Measurements from ENCODE around the gene FCRLB.

DNA sequence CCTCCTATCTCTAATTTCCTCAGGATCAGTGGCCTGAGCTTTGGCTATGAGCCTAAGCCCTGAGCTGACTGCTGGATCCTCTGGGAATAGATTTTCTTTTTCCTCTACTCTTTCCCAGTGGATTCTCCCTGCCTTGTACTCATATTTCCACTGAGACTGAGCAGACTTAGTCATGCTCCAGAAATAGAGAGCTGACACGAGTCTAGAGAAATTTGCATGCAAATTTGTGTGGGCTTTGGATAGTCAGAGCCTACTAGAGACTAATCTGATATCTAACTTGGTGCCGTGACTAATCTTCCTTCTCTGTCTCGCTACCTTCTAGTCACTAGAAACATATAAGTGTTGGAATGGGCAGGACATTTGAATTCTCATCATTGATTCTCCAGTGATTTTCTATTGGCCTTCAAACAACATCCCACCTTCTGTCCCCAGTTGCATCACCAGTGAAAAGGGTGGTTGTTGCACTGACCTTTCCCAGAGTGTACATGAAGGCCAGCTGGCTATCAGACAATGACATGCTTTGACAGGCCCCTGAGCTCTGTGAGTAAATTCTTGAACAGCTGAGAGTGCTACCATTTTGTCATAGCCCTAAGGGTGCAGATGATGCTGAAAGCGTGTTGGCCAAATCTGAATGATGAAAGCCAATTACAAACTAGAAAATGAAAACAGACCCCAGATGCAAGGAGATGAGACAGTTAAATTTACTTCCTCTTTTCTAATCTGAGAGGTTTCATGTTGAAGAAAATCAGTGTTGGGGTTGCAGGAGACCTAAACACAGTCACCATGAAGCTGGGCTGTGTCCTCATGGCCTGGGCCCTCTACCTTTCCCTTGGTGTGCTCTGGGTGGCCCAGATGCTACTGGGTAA lies 14.6 kb upstream of the FCRLB start, which contains the start of gene FCRLA:
- no peak for TF ChIP-seq POLR2A (IDR thresholded peaks at IDR 0.05)
- TF ChIP-seq, protein P1, sequence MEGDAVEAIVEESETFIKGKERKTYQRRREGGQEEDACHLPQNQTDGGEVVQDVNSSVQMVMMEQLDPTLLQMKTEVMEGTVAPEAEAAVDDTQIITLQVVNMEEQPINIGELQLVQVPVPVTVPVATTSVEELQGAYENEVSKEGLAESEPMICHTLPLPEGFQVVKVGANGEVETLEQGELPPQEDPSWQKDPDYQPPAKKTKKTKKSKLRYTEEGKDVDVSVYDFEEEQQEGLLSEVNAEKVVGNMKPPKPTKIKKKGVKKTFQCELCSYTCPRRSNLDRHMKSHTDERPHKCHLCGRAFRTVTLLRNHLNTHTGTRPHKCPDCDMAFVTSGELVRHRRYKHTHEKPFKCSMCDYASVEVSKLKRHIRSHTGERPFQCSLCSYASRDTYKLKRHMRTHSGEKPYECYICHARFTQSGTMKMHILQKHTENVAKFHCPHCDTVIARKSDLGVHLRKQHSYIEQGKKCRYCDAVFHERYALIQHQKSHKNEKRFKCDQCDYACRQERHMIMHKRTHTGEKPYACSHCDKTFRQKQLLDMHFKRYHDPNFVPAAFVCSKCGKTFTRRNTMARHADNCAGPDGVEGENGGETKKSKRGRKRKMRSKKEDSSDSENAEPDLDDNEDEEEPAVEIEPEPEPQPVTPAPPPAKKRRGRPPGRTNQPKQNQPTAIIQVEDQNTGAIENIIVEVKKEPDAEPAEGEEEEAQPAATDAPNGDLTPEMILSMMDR (IDR thresholded peaks at IDR 0.05), result no peak
